HG03354 (cell line): ENCODE measurements around the gene INTS4.
A peak's percentile ranks its signal among the peaks of the same experiment; 100 is the strongest.
"Not testable (repeated sequence)": the region's sequence is repeated elsewhere in the genome, so short reads cannot be mapped to it uniquely, and the experiment has no call there.

Experiments used
- ATAC-seq: cut with Tn5 transposase; IDR thresholded peaks from one replicate; pipeline ENCODE4 v1.9.1; 2021; ENCODE audit warnings: mild to moderate bottlenecking; ENCODE audit not compliant: unreplicated experiment, poor library complexity, severe bottlenecking

INTS4 gene

GRCh38 chr11:77889045-77889444, 105.4 kb downstream of the INTS4 start:
- not testable (repeated sequence) for ATAC-seq

DNA sequence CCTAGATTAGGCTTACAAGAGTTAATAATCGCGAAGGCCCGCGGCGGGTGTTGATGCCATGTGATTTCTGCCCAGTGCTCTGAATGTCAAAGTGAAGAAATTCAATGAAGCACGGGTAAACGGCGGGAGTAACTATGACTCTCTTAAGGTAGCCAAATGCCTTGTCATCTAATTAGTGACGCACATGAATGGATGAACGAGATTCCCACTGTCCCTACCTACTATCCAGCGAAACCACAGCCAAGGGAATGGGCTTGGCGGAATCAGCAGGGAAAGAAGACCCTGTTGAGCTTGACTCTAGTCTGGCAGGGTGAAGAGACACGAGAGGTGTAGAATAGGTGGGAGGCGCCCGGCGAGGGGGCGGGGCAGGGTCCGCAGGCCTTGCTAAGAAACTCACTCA, 108.1 kb downstream of the INTS4 start:
- no peak for ATAC-seq

- no peak for ATAC-seq
These were observed 109.7 kb downstream of the INTS4 start for GRCh38 chr11:77884829-77885190.

GRCh38 chr11:77884186-77884828, 110.2 kb downstream of the INTS4 start:
- ATAC-seq: no peak

GRCh38 chr11:77883775-77884174, 110.7 kb downstream of the INTS4 start:
- no peak for ATAC-seq

GRCh38 chr11:77882396-77882795, 112.1 kb downstream of the INTS4 start:
- ATAC-seq: no peak

DNA sequence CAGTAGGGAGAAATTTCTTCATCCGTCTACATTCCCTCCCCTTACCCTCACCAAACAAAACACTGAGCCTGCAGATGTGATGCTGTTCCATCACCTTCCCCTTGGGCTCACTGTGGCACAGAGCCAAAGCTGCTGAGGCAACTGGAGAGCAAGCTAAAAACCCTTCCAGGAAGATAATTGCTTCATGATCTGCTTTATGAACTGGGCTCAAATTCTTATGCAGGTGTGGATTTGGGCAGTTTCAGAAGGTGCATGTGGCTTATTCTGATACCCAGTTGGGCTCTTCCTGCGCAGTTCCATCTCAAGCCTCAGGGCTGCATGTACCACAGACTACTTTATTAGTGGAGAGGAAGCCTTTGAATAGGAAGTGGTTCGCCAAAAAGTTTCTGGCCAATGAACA, 115.2 kb downstream of the INTS4 start:
- ATAC-seq: peak; percentile 87

GRCh38 chr11:77878247-77878646, 116.2 kb downstream of the INTS4 start:
- not testable (repeated sequence) for ATAC-seq

DNA sequence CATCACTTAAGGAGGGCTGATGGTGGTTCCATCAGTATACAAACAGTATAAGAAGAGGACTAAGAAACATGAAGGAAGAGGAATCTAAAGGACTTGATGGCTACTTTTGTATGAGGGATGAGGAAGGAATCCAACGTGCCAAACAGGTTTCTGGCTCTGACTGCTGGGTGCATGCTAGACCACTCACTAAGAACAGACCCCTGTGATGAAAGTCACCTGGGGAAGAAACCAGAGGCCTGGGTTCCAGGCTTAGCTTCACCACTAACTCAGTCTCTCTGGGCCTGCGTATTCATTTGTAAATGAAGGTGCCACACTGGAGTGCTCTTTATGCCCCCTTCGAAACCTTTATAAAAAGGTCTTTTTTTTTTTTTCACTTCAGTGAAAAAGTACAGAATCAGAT, 118.4 kb downstream of the INTS4 start:
- no peak for ATAC-seq

DNA sequence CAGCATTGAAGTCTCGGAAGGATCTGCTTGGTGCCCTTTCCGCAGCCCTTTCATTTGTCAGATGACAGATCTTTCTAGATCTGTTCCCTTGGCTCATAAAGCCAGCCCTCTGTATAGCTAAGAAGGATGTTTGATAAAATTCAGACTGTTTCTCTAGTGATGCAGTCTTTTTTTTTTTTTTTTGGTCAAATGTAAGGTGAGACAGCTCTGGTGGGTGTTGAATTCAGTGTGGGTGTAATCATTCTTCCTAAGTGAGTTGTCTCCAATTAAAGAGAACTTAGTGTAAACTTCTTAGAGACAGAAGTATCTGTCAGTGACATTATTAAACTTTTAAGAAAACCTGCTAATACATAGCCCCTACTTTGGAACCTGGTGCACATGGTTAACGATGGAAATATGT, 120.3 kb downstream of the INTS4 start:
- ATAC-seq: no peak

GRCh38 chr11:77873345-77873744, 121.1 kb downstream of the INTS4 start:
- no peak for ATAC-seq

DNA sequence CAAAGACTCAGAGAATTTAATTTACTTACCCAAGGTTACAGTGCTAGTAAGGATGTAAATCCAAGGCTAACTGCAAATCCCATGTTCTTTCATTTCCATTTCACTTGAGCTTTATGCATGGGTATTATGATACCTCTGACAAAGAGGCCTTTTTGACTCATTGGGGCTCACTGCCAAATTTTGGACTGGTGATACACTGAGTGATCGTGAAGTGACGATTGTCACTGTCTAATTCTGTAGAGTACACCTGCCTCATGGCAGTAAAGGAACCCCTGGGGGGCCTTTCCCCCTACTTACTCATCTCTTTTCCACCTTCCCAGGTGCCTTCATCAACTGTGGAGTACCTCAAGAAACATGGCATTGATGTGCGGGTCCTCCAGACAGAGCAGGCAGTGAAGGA, 122.6 kb downstream of the INTS4 start:
- ATAC-seq: no peak

DNA sequence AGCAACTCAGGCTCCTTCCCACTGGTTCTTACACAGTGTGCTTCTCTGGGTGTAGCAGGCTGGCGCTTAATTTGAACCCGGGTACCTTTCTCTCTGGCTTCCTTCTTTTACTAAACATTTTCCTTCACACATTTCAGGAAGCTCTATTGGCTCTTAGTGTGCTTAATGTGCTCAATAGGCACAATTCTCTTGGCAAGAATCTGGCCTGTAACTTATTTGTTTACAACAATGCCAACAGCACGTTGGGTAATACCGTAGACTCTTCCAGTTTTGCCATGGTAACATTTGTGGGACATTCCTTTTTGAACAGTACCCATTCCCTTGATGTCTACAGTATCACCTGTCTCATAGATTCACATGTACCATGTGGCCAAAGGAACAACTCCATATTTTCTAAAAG, 125.7 kb downstream of the INTS4 start:
- ATAC-seq: no peak

GRCh38 chr11:77866336-77866735, 128.1 kb downstream of the INTS4 start:
- no peak for ATAC-seq

DNA sequence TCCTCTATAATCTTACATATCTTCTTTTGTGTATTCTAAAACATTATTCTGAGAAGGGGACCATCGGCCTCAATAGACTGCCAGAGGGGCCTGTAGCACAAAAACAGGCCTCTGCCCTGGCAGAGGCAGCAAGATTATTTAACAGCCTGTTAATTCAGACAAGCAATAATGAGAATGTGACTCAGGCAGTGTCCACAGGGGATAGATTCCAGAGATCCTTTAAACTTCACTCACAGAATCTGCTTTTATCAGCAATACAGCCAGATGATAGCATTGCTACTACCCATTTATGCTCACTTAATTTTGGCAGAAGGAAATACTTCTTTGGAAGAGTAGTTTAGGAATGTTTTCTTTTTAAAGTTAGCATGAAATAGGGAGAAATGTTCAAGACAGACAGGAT, 128.7 kb downstream of the INTS4 start:
- ATAC-seq: no peak

DNA sequence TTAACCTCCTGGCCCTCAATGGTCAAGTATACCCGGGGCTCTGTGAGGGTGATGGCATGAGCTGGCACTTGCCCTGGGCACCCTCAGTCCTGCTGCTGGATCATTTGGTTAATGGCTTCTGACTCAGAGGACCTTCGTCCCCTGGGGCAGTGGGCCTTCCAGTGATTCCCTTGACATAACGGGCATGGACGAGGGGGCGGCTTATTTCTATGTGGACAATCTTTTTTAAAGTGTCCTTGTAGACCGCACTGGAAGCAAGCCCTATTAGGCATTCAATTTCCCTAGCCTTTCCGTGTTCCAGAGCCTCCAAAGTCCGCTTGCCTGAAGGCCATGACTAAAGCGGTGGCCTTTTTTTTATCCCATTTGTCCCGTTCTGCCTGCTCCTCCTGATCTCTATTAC, 133.0 kb downstream of the INTS4 start:
- ATAC-seq: not testable (repeated sequence)

- not testable (repeated sequence) for ATAC-seq
These were observed 136.5 kb downstream of the INTS4 start for GRCh38 chr11:77857906-77858457.

DNA sequence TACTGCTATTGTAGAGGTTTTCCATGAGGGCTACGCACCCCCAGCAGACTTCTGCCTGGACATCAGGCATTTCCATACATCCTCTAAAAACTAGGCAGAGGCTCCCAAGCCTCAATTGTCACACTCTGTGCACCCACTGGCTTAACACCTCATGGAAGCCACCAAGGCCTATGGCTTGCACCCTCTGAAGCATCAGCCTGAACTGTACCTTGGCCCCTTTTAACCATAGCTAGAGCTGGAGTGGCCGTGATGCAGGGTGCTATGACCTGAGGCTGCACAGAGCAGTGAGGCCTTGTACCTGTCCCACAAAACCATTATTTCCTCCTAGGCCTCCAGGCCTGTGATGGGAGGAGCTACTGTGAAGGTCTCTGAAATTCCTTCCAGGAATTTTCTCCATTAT, 139.6 kb downstream of the INTS4 start:
- no peak for ATAC-seq

GRCh38 chr11:77851503-77851902, 143.0 kb downstream of the INTS4 start:
- ATAC-seq: no peak

GRCh38 chr11:77843700-77844099, 150.8 kb downstream of the INTS4 start:
- not testable (repeated sequence) for ATAC-seq

DNA sequence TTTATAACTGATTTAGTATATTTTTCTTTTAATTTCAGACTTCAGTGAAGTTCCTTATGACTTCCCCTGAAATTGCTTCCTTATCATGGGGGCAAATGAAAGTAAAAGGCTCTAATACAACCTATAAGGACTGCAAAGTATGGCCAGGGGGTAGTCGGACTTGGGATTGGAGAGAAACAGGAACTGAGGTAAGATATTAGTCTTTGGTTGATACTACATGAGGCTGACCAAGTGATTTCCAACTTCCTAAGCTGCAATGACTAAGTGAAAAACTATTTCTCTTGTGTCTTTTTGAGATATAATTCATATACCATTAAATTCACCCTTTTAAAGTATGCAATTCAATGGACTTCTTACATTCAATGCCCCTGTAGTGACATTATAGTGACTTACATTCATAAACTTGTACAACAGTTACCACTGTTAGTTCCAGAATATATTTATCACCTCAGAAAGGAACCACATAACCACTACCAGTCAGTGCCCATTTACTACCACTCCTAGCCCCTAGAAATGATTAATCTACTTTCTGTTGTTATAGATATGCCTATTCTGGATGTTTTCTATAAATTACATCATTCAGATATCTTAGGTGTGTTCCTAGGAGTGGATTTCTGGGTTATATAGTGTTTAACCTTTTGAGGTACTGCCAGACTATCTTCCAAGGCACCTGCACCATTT, 151.9 kb downstream of the INTS4 start:
- ATAC-seq: no peak
